Measurements from ENCODE around the gene TMEM117. TPM values are rescaled to one million over a fixed set of nuclear protein-coding genes. Genes with fewer than 3 reads are reported as not detected.

TMEM117 gene
- total RNA-seq, 2 donors from 2014 or later: 7.3 to 30.8 TPM

- no peaks in the 10 kb centered on the region for H3K27me3 ChIP-seq (replicated peaks; ENCODE audit: insufficient read depth)
- H3K4me1 ChIP-seq (ENCODE audit: control insufficient read depth in 1 of 2, low read depth in 2 of 2): peaks cover 0 to 6% of the 10 kb centered on the region in 2 donors
- H3K36me3 ChIP-seq: no peaks in the 10 kb centered on the region
- H3K9me3 ChIP-seq: no peaks in the 10 kb centered on the region
- ATAC-seq (ENCODE audit: insufficient number of reproducible peaks, low FRiP score, low read depth): no peak
- DNase-seq (ENCODE audit: low spot score): no peak
- no peak overlapping the region for H3K4me3 ChIP-seq
- TF ChIP-seq CTCF (IDR thresholded peaks at IDR 0.05): peak; percentile 41
- H3K27ac ChIP-seq: no peak overlapping the region
Measured at GRCh38 chr12:44015333-44015941, 179.6 kb downstream of the TMEM117 start.

- H3K4me1 ChIP-seq (ENCODE audit: control insufficient read depth in 1 of 2, low read depth in 2 of 2): peaks cover 0 to 14% of the 10 kb centered on the region in 2 donors
- no peaks in the 10 kb centered on the region for H3K36me3 ChIP-seq
- H3K27ac ChIP-seq: no peak overlapping the region
- no peaks in the 10 kb centered on the region for H3K9me3 ChIP-seq
- DNase-seq (ENCODE audit: low spot score) (no peak), ATAC-seq (ENCODE audit: insufficient number of reproducible peaks, low FRiP score, low read depth) (no peak)
- no peaks in the 10 kb centered on the region for H3K27me3 ChIP-seq (replicated peaks; ENCODE audit: insufficient read depth)
- H3K4me3 ChIP-seq: no peak overlapping the region
- TF ChIP-seq CTCF (IDR thresholded peaks at IDR 0.05): no peak
Measured at GRCh38 chr12:44017216-44017615, 181.3 kb downstream of the TMEM117 start.

- DNase-seq (ENCODE audit: low spot score): no peak
- H3K27ac ChIP-seq: no peak overlapping the region
- no peaks in the 10 kb centered on the region for H3K36me3 ChIP-seq
- H3K27me3 ChIP-seq (replicated peaks; ENCODE audit: insufficient read depth): no peaks in the 10 kb centered on the region
- peaks cover 0 to 14% of the 10 kb centered on the region in 2 donors for H3K4me1 ChIP-seq (ENCODE audit: control insufficient read depth in 1 of 2, low read depth in 2 of 2)
- H3K9me3 ChIP-seq: no peaks in the 10 kb centered on the region
- no peak overlapping the region for H3K4me3 ChIP-seq
- no peak for ATAC-seq (ENCODE audit: insufficient number of reproducible peaks, low FRiP score, low read depth)
- no peak for TF ChIP-seq CTCF (IDR thresholded peaks at IDR 0.05)
Measured at GRCh38 chr12:44019118-44019517, 183.2 kb downstream of the TMEM117 start.

GRCh38 chr12:44020555-44020954, 184.7 kb downstream of the TMEM117 start:
- no peak for DNase-seq (ENCODE audit: low spot score)
- TF ChIP-seq CTCF (IDR thresholded peaks at IDR 0.05): no peak
- ATAC-seq (ENCODE audit: insufficient number of reproducible peaks, low FRiP score, low read depth): no peak
- Histone ChIP-seq H3K4me3 (no peak overlapping the region), H3K27ac (no peak overlapping the region), H3K27me3 (replicated peaks; ENCODE audit: insufficient read depth) (no peaks in the 10 kb centered on the region), H3K9me3 (no peaks in the 10 kb centered on the region), H3K4me1 (ENCODE audit: control insufficient read depth in 1 of 2, low read depth in 2 of 2) (peaks cover 0 to 14% of the 10 kb centered on the region in 2 donors), H3K36me3 (no peaks in the 10 kb centered on the region)

- H3K4me3 ChIP-seq: no peak overlapping the region
- H3K27me3 ChIP-seq (replicated peaks; ENCODE audit: insufficient read depth): no peaks in the 10 kb centered on the region
- no peak for ATAC-seq (ENCODE audit: insufficient number of reproducible peaks, low FRiP score, low read depth)
- H3K9me3 ChIP-seq: no peaks in the 10 kb centered on the region
- no peak overlapping the region for H3K27ac ChIP-seq
- peaks cover 0 to 8% of the 10 kb centered on the region in 2 donors for H3K4me1 ChIP-seq (ENCODE audit: control insufficient read depth in 1 of 2, low read depth in 2 of 2)
- no peaks in the 10 kb centered on the region for H3K36me3 ChIP-seq
- DNase-seq (ENCODE audit: low spot score): no peak
- TF ChIP-seq CTCF (IDR thresholded peaks at IDR 0.05): no peak
Measured at GRCh38 chr12:44021471-44021971, 185.6 kb downstream of the TMEM117 start.
